ENCODE results near the gene OVCA2.
A peak's percentile ranks its signal among the peaks of the same experiment; 100 is the strongest.

OVCA2 gene

DNA sequence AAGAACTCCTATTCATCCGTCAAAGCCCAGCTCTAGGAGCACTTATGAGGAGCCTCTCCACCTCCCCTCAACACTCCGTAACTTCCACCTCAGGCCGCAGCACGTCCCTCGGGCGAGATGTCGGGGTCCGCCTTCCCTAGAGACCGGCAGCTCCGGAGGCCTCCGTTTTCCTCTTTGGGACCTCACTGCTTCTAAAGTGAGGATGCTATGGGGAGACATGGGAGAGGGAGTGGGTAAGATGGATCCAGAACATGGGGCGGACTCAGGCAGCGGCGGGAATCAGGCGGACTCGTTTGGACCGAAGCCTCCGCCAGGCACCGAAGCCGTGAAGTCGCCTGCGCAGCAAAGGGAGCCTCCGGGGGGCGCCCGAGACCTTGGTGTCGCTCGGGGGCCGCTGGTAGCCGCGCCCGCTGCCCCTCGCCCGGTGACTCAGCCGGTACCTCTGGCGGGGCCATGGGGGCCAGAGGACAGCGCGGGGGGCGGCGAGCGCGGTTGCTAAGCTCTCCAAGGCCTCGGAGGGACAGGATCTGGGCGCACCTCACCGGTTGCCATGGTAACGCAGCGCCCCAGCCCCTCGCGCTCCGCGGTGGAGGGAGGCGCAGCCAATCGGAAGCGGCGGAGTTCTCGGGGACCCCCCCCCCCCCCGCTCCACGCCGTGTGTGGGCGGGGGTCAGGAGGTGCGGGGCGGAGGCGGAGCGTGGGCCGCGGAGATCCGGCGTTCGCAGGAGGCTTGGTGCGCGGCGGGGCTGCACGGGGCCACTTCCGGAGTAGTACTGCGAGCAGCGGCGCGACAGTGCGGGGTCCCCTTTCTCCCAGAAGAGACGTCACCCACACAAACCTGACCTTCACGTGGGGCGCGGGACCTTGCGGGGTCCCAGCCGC, 11.8 kb downstream of the OVCA2 start (continued):
- TF ChIP-seq, protein P1, sequence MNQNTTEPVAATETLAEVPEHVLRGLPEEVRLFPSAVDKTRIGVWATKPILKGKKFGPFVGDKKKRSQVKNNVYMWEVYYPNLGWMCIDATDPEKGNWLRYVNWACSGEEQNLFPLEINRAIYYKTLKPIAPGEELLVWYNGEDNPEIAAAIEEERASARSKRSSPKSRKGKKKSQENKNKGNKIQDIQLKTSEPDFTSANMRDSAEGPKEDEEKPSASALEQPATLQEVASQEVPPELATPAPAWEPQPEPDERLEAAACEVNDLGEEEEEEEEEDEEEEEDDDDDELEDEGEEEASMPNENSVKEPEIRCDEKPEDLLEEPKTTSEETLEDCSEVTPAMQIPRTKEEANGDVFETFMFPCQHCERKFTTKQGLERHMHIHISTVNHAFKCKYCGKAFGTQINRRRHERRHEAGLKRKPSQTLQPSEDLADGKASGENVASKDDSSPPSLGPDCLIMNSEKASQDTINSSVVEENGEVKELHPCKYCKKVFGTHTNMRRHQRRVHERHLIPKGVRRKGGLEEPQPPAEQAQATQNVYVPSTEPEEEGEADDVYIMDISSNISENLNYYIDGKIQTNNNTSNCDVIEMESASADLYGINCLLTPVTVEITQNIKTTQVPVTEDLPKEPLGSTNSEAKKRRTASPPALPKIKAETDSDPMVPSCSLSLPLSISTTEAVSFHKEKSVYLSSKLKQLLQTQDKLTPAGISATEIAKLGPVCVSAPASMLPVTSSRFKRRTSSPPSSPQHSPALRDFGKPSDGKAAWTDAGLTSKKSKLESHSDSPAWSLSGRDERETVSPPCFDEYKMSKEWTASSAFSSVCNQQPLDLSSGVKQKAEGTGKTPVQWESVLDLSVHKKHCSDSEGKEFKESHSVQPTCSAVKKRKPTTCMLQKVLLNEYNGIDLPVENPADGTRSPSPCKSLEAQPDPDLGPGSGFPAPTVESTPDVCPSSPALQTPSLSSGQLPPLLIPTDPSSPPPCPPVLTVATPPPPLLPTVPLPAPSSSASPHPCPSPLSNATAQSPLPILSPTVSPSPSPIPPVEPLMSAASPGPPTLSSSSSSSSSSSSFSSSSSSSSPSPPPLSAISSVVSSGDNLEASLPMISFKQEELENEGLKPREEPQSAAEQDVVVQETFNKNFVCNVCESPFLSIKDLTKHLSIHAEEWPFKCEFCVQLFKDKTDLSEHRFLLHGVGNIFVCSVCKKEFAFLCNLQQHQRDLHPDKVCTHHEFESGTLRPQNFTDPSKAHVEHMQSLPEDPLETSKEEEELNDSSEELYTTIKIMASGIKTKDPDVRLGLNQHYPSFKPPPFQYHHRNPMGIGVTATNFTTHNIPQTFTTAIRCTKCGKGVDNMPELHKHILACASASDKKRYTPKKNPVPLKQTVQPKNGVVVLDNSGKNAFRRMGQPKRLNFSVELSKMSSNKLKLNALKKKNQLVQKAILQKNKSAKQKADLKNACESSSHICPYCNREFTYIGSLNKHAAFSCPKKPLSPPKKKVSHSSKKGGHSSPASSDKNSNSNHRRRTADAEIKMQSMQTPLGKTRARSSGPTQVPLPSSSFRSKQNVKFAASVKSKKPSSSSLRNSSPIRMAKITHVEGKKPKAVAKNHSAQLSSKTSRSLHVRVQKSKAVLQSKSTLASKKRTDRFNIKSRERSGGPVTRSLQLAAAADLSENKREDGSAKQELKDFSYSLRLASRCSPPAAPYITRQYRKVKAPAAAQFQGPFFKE (tag by site-specific recombination; IDR thresholded peaks at IDR 0.05; ENCODE audit: borderline replicate concordance), result peak; percentile 61; the same call in 1 of the 2 replicates
- TF ChIP-seq, protein P2, sequence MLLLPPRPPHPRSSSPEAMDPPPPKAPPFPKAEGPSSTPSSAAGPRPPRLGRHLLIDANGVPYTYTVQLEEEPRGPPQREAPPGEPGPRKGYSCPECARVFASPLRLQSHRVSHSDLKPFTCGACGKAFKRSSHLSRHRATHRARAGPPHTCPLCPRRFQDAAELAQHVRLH (tag by site-specific recombination; IDR thresholded peaks at IDR 0.05), result no peak
- TF ChIP-seq, protein P3, sequence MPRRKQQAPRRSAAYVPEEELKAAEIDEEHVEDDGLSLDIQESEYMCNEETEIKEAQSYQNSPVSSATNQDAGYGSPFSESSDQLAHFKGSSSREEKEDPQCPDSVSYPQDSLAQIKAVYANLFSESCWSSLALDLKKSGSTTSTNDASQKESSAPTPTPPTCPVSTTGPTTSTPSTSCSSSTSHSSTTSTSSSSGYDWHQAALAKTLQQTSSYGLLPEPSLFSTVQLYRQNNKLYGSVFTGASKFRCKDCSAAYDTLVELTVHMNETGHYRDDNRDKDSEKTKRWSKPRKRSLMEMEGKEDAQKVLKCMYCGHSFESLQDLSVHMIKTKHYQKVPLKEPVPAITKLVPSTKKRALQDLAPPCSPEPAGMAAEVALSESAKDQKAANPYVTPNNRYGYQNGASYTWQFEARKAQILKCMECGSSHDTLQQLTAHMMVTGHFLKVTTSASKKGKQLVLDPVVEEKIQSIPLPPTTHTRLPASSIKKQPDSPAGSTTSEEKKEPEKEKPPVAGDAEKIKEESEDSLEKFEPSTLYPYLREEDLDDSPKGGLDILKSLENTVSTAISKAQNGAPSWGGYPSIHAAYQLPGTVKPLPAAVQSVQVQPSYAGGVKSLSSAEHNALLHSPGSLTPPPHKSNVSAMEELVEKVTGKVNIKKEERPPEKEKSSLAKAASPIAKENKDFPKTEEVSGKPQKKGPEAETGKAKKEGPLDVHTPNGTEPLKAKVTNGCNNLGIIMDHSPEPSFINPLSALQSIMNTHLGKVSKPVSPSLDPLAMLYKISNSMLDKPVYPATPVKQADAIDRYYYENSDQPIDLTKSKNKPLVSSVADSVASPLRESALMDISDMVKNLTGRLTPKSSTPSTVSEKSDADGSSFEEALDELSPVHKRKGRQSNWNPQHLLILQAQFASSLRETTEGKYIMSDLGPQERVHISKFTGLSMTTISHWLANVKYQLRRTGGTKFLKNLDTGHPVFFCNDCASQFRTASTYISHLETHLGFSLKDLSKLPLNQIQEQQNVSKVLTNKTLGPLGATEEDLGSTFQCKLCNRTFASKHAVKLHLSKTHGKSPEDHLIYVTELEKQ (tag by site-specific recombination; IDR thresholded peaks at IDR 0.05; ENCODE audit: borderline replicate concordance), result 0 out of 2 replicates have a peak, but pooled peaks have one; percentile 20
- peak; percentile 94 for TF ChIP-seq ZBTB7A (tag by site-specific recombination; IDR thresholded peaks at IDR 0.05; ENCODE audit: low read depth)
- TF ChIP-seq, protein P4, sequence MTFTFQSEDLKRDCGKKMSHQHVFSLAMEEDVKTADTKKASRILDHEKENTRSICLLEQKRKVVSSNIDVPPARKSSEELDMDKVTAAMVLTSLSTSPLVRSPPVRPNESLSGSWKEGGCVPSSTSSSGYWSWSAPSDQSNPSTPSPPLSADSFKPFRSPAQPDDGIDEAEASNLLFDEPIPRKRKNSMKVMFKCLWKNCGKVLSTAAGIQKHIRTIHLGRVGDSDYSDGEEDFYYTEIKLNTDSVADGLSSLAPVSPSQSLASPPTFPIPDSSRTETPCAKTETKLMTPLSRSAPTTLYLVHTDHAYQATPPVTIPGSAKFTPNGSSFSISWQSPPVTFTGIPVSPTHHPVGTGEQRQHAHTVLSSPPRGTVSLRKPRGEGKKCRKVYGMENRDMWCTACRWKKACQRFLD (tag by site-specific recombination; IDR thresholded peaks at IDR 0.05), result no peak
- no peak for TF ChIP-seq ZNF112 (tag by site-specific recombination; IDR thresholded peaks at IDR 0.05)
- TF ChIP-seq ZNF10 (tag by site-specific recombination; IDR thresholded peaks at IDR 0.05), result no peak
- TF ChIP-seq, protein P5, sequence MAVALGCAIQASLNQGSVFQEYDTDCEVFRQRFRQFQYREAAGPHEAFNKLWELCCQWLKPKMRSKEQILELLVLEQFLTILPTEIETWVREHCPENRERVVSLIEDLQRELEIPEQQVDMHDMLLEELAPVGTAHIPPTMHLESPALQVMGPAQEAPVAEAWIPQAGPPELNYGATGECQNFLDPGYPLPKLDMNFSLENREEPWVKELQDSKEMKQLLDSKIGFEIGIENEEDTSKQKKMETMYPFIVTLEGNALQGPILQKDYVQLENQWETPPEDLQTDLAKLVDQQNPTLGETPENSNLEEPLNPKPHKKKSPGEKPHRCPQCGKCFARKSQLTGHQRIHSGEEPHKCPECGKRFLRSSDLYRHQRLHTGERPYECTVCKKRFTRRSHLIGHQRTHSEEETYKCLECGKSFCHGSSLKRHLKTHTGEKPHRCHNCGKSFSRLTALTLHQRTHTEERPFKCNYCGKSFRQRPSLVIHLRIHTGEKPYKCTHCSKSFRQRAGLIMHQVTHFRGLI (tag by site-specific recombination; IDR thresholded peaks at IDR 0.05), result peak; percentile 37; the same call in 1 of the 2 replicates
- TF ChIP-seq SP3 (tag by site-specific recombination; IDR thresholded peaks at IDR 0.05), result peak; percentile 66
- TF ChIP-seq, protein P6, sequence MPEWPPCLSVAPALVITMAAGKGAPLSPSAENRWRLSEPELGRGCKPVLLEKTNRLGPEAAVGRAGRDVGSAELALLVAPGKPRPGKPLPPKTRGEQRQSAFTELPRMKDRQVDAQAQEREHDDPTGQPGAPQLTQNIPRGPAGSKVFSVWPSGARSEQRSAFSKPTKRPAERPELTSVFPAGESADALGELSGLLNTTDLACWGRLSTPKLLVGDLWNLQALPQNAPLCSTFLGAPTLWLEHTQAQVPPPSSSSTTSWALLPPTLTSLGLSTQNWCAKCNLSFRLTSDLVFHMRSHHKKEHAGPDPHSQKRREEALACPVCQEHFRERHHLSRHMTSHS (tag by site-specific recombination; IDR thresholded peaks at IDR 0.05), result no peak
- TF ChIP-seq, protein P7, sequence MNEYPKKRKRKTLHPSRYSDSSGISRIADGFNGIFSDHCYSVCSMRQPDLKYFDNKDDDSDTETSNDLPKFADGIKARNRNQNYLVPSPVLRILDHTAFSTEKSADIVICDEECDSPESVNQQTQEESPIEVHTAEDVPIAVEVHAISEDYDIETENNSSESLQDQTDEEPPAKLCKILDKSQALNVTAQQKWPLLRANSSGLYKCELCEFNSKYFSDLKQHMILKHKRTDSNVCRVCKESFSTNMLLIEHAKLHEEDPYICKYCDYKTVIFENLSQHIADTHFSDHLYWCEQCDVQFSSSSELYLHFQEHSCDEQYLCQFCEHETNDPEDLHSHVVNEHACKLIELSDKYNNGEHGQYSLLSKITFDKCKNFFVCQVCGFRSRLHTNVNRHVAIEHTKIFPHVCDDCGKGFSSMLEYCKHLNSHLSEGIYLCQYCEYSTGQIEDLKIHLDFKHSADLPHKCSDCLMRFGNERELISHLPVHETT (tag by site-specific recombination; IDR thresholded peaks at IDR 0.05), result no peak; the same call in 1 of the 2 replicates
- TF ChIP-seq GLIS1 (tag by site-specific recombination; IDR thresholded peaks at IDR 0.05), result peak; percentile 93
- no peak for TF ChIP-seq ZNF157 (tag by site-specific recombination; IDR thresholded peaks at IDR 0.05)
- TF ChIP-seq, protein P8, sequence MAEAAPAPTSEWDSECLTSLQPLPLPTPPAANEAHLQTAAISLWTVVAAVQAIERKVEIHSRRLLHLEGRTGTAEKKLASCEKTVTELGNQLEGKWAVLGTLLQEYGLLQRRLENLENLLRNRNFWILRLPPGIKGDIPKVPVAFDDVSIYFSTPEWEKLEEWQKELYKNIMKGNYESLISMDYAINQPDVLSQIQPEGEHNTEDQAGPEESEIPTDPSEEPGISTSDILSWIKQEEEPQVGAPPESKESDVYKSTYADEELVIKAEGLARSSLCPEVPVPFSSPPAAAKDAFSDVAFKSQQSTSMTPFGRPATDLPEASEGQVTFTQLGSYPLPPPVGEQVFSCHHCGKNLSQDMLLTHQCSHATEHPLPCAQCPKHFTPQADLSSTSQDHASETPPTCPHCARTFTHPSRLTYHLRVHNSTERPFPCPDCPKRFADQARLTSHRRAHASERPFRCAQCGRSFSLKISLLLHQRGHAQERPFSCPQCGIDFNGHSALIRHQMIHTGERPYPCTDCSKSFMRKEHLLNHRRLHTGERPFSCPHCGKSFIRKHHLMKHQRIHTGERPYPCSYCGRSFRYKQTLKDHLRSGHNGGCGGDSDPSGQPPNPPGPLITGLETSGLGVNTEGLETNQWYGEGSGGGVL (tag by site-specific recombination; IDR thresholded peaks at IDR 0.05), result peak; percentile 67; the same call in 1 of the 2 replicates
- peak; percentile 63; the same call in 1 of the 2 replicates for TF ChIP-seq ZBTB20 (tag by site-specific recombination; IDR thresholded peaks at IDR 0.05)
- TF ChIP-seq ZNF24 (tag by site-specific recombination; IDR thresholded peaks at IDR 0.05), result peak; percentile 54; the same call in 1 of the 2 replicates
- TF ChIP-seq, protein P9, sequence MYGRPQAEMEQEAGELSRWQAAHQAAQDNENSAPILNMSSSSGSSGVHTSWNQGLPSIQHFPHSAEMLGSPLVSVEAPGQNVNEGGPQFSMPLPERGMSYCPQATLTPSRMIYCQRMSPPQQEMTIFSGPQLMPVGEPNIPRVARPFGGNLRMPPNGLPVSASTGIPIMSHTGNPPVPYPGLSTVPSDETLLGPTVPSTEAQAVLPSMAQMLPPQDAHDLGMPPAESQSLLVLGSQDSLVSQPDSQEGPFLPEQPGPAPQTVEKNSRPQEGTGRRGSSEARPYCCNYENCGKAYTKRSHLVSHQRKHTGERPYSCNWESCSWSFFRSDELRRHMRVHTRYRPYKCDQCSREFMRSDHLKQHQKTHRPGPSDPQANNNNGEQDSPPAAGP (tag by site-specific recombination; IDR thresholded peaks at IDR 0.05), result peak; percentile 86
- TF ChIP-seq ZNF664 (tag by site-specific recombination; IDR thresholded peaks at IDR 0.05), result no peak
- TF ChIP-seq ZEB2 (tag by site-specific recombination; IDR thresholded peaks at IDR 0.05), result peak; percentile 99
